Measurements from ENCODE around the gene PRSS3.
"Not testable (repeated sequence)": the region's sequence is repeated elsewhere in the genome, so short reads cannot be mapped to it uniquely, and the experiment has no call there.

GRCh38 chr9:33773135-33773534 is 22.2 kb upstream of the PRSS3 start:
- TF ChIP-seq CTCF (conservative IDR thresholded peaks at IDR 0.05 in 1 of 2, IDR thresholded peaks at IDR 0.05 in 1 of 2; ENCODE audit: extremely low read depth in 1 of 2, insufficient read depth in 1 of 2, low read depth in 1 of 2, low read length in 2 of 2); EZH2 (IDR thresholded peaks at IDR 0.05; ENCODE audit: borderline replicate concordance, low read length): not testable (repeated sequence)

Measured in mammary epithelial cell (primary cell).